Heart left ventricle (tissue), 13 donors: ENCODE data around the gene UQCC2.

Source experiments
- POLR2A ChIP-seq, 2 donors: fragments of 450-650 bp; IDR thresholded peaks; one replicate each; pipeline ENCODE4 v1.6.1; 2017; ENCODE audit warnings: antibody characterized with exemption in 2 of 2, mild to moderate bottlenecking in 2 of 2, moderate library complexity in 2 of 2
- TF ChIP-seq, protein P1 (sequence below), 12 donors: fragments of 200-600 bp; sonication (generic) in 4 of 12; IDR thresholded peaks; one replicate each; pipeline versions ENCODE4 v1.5.0 to v1.8.0; 2018 to 2022; ENCODE audit warnings: antibody characterized with exemption in 12 of 12, mild to moderate bottlenecking in 5 of 12
- donor health status: ischemic (EF 13 %, LVEDD 7.1; RV severe dilation, severe dysfunction).
- donor health status: DM: no; HTN: yes; CAD: no.
- donor health status: DM: no; HTN: no; CAD: no.
- donor health status: ischemic (EF 25% LVEDD 6.9; RV normal size, moderate dysfunction).
- donor health status: ischemic (EF 25% LVEDD 5.7; RV mildly dilated, moderate dysfunction).
- donor health status: ischemic (EF 35%, LVEDD 5.7; RV mildly dilated, moderate dysfunction).
- donor health status: nonischemic (EF 11% LVEDD 7.7; RV severe dilation, severe dysfunction).
- donor health status: DM: yes; HTN: yes; CAD: no.
- donor health status: PGD.
- donor health status: ischemic (EF 29% LVEDD 5.4; RV normal size, mild dysfunction).
- donor health status: nonischemic (EF 23%, LVEDD 6.1; RV moderate dilation, normal function).

DNA sequence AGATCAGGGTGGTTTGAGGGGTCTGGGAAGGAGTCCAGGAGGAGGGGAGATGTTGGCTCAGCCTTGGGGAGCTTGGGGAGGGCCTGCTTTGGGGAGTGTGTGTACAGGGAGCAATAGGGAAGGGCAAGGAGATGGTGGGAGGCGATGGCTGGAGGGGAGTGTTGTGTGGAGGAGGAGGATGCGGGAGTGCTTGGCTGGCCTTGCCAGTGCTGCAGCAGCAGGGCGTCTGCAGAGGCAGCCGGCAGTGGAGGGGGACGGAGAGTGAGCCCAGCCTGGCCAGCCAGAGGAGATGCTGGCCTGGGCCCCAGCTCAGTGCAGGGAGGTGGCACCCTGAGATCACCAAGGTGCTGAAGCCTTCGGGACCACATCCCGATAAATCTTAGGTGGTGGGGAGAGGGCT lies 31.3 kb upstream of the UQCC2 start:
- TF ChIP-seq, protein P1, sequence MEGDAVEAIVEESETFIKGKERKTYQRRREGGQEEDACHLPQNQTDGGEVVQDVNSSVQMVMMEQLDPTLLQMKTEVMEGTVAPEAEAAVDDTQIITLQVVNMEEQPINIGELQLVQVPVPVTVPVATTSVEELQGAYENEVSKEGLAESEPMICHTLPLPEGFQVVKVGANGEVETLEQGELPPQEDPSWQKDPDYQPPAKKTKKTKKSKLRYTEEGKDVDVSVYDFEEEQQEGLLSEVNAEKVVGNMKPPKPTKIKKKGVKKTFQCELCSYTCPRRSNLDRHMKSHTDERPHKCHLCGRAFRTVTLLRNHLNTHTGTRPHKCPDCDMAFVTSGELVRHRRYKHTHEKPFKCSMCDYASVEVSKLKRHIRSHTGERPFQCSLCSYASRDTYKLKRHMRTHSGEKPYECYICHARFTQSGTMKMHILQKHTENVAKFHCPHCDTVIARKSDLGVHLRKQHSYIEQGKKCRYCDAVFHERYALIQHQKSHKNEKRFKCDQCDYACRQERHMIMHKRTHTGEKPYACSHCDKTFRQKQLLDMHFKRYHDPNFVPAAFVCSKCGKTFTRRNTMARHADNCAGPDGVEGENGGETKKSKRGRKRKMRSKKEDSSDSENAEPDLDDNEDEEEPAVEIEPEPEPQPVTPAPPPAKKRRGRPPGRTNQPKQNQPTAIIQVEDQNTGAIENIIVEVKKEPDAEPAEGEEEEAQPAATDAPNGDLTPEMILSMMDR (IDR thresholded peaks at IDR 0.05) = no peak
- no peak for TF ChIP-seq POLR2A (IDR thresholded peaks at IDR 0.05)
